Urinary bladder (tissue), 4 donors: Measurements from ENCODE around the gene SLC25A12. TPM values are rescaled to one million over a fixed set of nuclear protein-coding genes. Genes with fewer than 3 reads are reported as not detected.
A peak's percentile ranks its signal among the peaks of the same experiment; 100 is the strongest.
"Not testable (repeated sequence)": the region's sequence is repeated elsewhere in the genome, so short reads cannot be mapped to it uniquely, and the experiment has no call there.

Source experiments
- DNase-seq: peaks from one replicate; pipeline ENCODE4 v3.0.0-alpha.2; 2015; ENCODE audit errors: extremely low spot score
- H3K27ac ChIP-seq: one replicate; pipeline ENCODE4 v1.5.1; 2013; ENCODE audit warnings: low read depth, mild to moderate bottlenecking, moderate library complexity
- H3K36me3 ChIP-seq: one replicate; pipeline ENCODE4 v1.6.1; 2013; ENCODE audit warnings: mild to moderate bottlenecking, moderate library complexity; ENCODE audit not compliant: insufficient read depth
- H3K4me1 ChIP-seq: one replicate; pipeline ENCODE4 v1.6.1; 2013; ENCODE audit warnings: mild to moderate bottlenecking, moderate library complexity; ENCODE audit not compliant: insufficient read depth
- H3K4me3 ChIP-seq: one replicate; pipeline ENCODE4 v1.5.1; 2013; ENCODE audit warnings: low read depth, low read length
- WGBS: extraction: QIAGEN DNeasy Blood & Tissue Kit; methylation state at CpG from one replicate; pipeline ENCODE4 v1.1.7; 2013; 5-methylcytosine and 5-hydroxymethylcytosine counted together
- polyA plus RNA-seq: library from polyadenylated mRNA; stranded (reverse); fragments of 200-250 nt; gene quantifications from one replicate; pipeline ENCODE4 v1.2.3, GENCODE V29; 2013
- total RNA-seq: library from RNA; depleted of rRNA; stranded (reverse); fragments of >200 nt; gene quantifications from one replicate; pipeline ENCODE4 v1.2.3, GENCODE V29; 2014
- donor health status: healthy with polysubstance abuse.
- donor health status: healthy.

SLC25A12 gene
- total and polyA plus RNA-seq, 2 donors = 37.2 to 56.0 TPM

GRCh38 chr2:171834286-171834685 is 59.8 kb downstream of the SLC25A12 start:
- Histone ChIP-seq H3K4me1 (no peaks in the 10 kb centered on the region), H3K36me3 (peaks cover 2% of the 10 kb centered on the region), H3K4me3 (no peak overlapping the region), H3K27ac (no peak overlapping the region)
- DNase-seq = no peak

- no peak overlapping the region for H3K4me3 ChIP-seq
- peaks cover 6% of the 10 kb centered on the region for H3K36me3 ChIP-seq
- no peak overlapping the region for H3K27ac ChIP-seq
- DNase-seq = no peak
- H3K4me1 ChIP-seq = no peaks in the 10 kb centered on the region
Observed at GRCh38 chr2:171832489-171832888, 61.6 kb downstream of the SLC25A12 start.

GRCh38 chr2:171830039-171830438 is 64.0 kb downstream of the SLC25A12 start:
- no peak overlapping the region for H3K27ac ChIP-seq
- H3K36me3 ChIP-seq = peaks cover 4% of the 10 kb centered on the region
- no peak overlapping the region for H3K4me3 ChIP-seq
- DNase-seq = no peak
- 93% methylated on average over 3 of the region's 3 CpGs for WGBS
- H3K4me1 ChIP-seq = no peaks in the 10 kb centered on the region

GRCh38 chr2:171824086-171824485 is 70.0 kb downstream of the SLC25A12 start:
- no peak for DNase-seq
- no peak overlapping the region for H3K4me3 ChIP-seq
- H3K36me3 ChIP-seq = peaks cover 4% of the 10 kb centered on the region
- 96% methylated on average over 1 of the region's 1 CpG for WGBS
- no peak overlapping the region for H3K27ac ChIP-seq
- no peaks in the 10 kb centered on the region for H3K4me1 ChIP-seq

- DNase-seq = no peak
- H3K27ac ChIP-seq = no peak overlapping the region
- H3K4me3 ChIP-seq = no peak overlapping the region
- H3K4me1 ChIP-seq = no peaks in the 10 kb centered on the region
- no peaks in the 10 kb centered on the region for H3K36me3 ChIP-seq
- 98% methylated on average over 1 of the region's 1 CpG for WGBS
Observed at GRCh38 chr2:171822525-171823322, 71.3 kb downstream of the SLC25A12 start.

GRCh38 chr2:171819453-171819852 is 74.6 kb downstream of the SLC25A12 start:
- Histone ChIP-seq H3K27ac (no peak overlapping the region), H3K4me1 (no peaks in the 10 kb centered on the region), H3K36me3 (no peaks in the 10 kb centered on the region), H3K4me3 (no peak overlapping the region)
- DNase-seq = no peak
- WGBS = 98% methylated on average over 1 of the region's 1 CpG

GRCh38 chr2:171814883-171815282 is 79.2 kb downstream of the SLC25A12 start:
- no peak overlapping the region for H3K4me3 ChIP-seq
- no peak overlapping the region for H3K27ac ChIP-seq
- 86% methylated on average over 5 of the region's 5 CpGs for WGBS
- H3K36me3 ChIP-seq = peaks cover 2% of the 10 kb centered on the region
- DNase-seq = no peak
- no peaks in the 10 kb centered on the region for H3K4me1 ChIP-seq

- Histone ChIP-seq H3K4me3 (no peak overlapping the region), H3K27ac (no peak overlapping the region), H3K36me3 (peaks cover 2% of the 10 kb centered on the region), H3K4me1 (no peaks in the 10 kb centered on the region)
- 71% methylated on average over 6 of the region's 6 CpGs for WGBS
- no peak for DNase-seq
Observed at GRCh38 chr2:171814174-171814573, 79.9 kb downstream of the SLC25A12 start.

GRCh38 chr2:171813729-171814128 is 80.3 kb downstream of the SLC25A12 start:
- Histone ChIP-seq H3K4me3 (no peak overlapping the region), H3K27ac (no peak overlapping the region), H3K4me1 (no peaks in the 10 kb centered on the region), H3K36me3 (peaks cover 2% of the 10 kb centered on the region)
- WGBS = 92% methylated on average over 5 of the region's 5 CpGs
- DNase-seq = no peak

- WGBS = 82% methylated on average over 3 of the region's 3 CpGs
- H3K4me3 ChIP-seq = no peak overlapping the region
- H3K36me3 ChIP-seq = peaks cover 2% of the 10 kb centered on the region
- H3K4me1 ChIP-seq = no peaks in the 10 kb centered on the region
- no peak overlapping the region for H3K27ac ChIP-seq
- DNase-seq = no peak
Observed at GRCh38 chr2:171813126-171813525, 80.9 kb downstream of the SLC25A12 start.

- no peak for DNase-seq
- Histone ChIP-seq H3K36me3 (peaks cover 2% of the 10 kb centered on the region), H3K27ac (no peak overlapping the region), H3K4me1 (no peaks in the 10 kb centered on the region), H3K4me3 (no peak overlapping the region)
- WGBS = 26% methylated on average over 4 of the region's 4 CpGs
Observed at GRCh38 chr2:171811245-171811628, 82.8 kb downstream of the SLC25A12 start.

GRCh38 chr2:171810422-171811244 is 83.4 kb downstream of the SLC25A12 start:
- Histone ChIP-seq H3K4me1 (no peaks in the 10 kb centered on the region), H3K36me3 (peaks cover 2% of the 10 kb centered on the region), H3K4me3 (no peak overlapping the region), H3K27ac (no peak overlapping the region)
- DNase-seq = peak; percentile 23
- 32% methylated on average over 5 of the region's 5 CpGs for WGBS

- not testable (repeated sequence) for H3K4me3 ChIP-seq, H3K36me3 ChIP-seq, H3K4me1 ChIP-seq, DNase-seq, H3K27ac ChIP-seq
Observed at GRCh38 chr2:171808885-171809284, 85.2 kb downstream of the SLC25A12 start.

- Histone ChIP-seq H3K36me3 (no peaks in the 10 kb centered on the region), H3K4me3 (no peak overlapping the region), H3K27ac (no peak overlapping the region), H3K4me1 (no peaks in the 10 kb centered on the region)
- DNase-seq = no peak
- WGBS = 68% methylated on average over 5 of the region's 5 CpGs
Observed at GRCh38 chr2:171807831-171808393, 86.1 kb downstream of the SLC25A12 start.
